A549 (cell line): ENCODE measurements around the gene SH3BP5L. TPM values are rescaled to one million over a fixed set of nuclear protein-coding genes. Genes with fewer than 3 reads are reported as not detected.
A peak's percentile ranks its signal among the peaks of the same experiment; 100 is the strongest.

ENCODE experiments used
- ATAC-seq, 2 experiments: fragments of 200-7000 bp in 1 of 2; fragments of >200 bp in 1 of 2; cut with Nextera tagmentation in 1 of 2; cut with Tn5 transposase in 1 of 2; 3 replicates each; pipeline versions ENCODE4 v1.8.0 to v1.9.1; 2018 to 2020; ENCODE audit warnings: mild to moderate bottlenecking in 1 of 2, moderate library complexity in 1 of 2
- CTCF ChIA-PET: fragments of 300-600 bp; sonication (Branson Sonifier 250); formaldehyde crosslinking; extraction: SDS; loops from one replicate; lab custom pipeline; 2021; ENCODE audit warnings: antibody characterized with exemption, inconsistent platforms; lab: Yijun Ruan, JAX
- POLR2A ChIA-PET: fragments of 350-600 bp; formaldehyde crosslinking; extraction: SDS; loops from one replicate; lab custom pipeline; 2021; ENCODE audit warnings: antibody characterized with exemption, inconsistent platforms; lab: Yijun Ruan, JAX
- DNase-seq, 2 experiments: peaks; one replicate each; pipeline versions ENCODE4 v3.0.0 to v3.0.0-alpha.2; 2011 to 2016; ENCODE audit warnings: low read depth in 1 of 2, low spot score in 1 of 2
- FAIRE-seq: peaks from 2 replicates; lab custom pipeline; 2011; peaks lifted over from hg19 to GRCh38; lab: Jason Lieb, UNC
- H3K27ac ChIP-seq, 2 experiments: fragments of >200 bp; sonication (Bioruptor Twin); formaldehyde crosslinking; 3 replicates each; pipeline ENCODE4 v1.5.1; 2016 to 2017
- H3K4me1 ChIP-seq: fragments of >200 bp; sonication (Bioruptor Twin); formaldehyde crosslinking; 3 replicates; pipeline ENCODE4 v1.6.1; 2016
- H3K4me2 ChIP-seq: fragments of >200 bp; sonication (Bioruptor Twin); formaldehyde crosslinking; 3 replicates; pipeline ENCODE4 v1.6.1; 2016
- H3K4me3 ChIP-seq: fragments of >200 bp; sonication (Bioruptor Twin); formaldehyde crosslinking; 3 replicates; pipeline ENCODE4 v1.5.1; 2016
- H3K9me3 ChIP-seq: fragments of >200 bp; sonication (Bioruptor Twin); formaldehyde crosslinking; 3 replicates; pipeline ENCODE4 v1.6.1; 2016
- BCL3 ChIP-seq: fragments of >200 bp; sonication (Bioruptor Twin); formaldehyde crosslinking; IDR thresholded peaks from 3 replicates; pipeline ENCODE4 v1.6.1; 2016
- CBX2 ChIP-seq: fragments of 200-600 bp; sonication (generic); IDR thresholded peaks from 2 replicates; pipeline ENCODE4 v1.6.1; 2016; ENCODE audit warnings: low read depth, mild to moderate bottlenecking, borderline replicate concordance
- CHD4 ChIP-seq: fragments of 200-600 bp; sonication (generic); IDR thresholded peaks from 2 replicates; pipeline ENCODE4 v1.6.1; 2016; ENCODE audit warnings: antibody characterized with exemption, mild to moderate bottlenecking, borderline replicate concordance
- EHF ChIP-seq: fragments of 250-450 bp; sonication (Bioruptor Pico); IDR thresholded peaks from 2 replicates; pipeline ENCODE4 v1.5.0; 2020; ENCODE audit warnings: mild to moderate bottlenecking
- EHMT2 ChIP-seq: fragments of 200-600 bp; sonication (generic); IDR thresholded peaks from 2 replicates; pipeline ENCODE4 v1.6.1; 2016; ENCODE audit warnings: antibody characterized with exemption, low read depth, mild to moderate bottlenecking, moderate library complexity
- EP300 ChIP-seq, 2 experiments: fragments of >200 bp; sonication (Bioruptor Twin); formaldehyde crosslinking; IDR thresholded peaks; 2 replicates in 1 of 2; 3 replicates in 1 of 2; pipeline ENCODE4 v1.6.1; 2016 to 2017
- ESRRA ChIP-seq: fragments of 150-350 bp; IDR thresholded peaks from 2 replicates; pipeline ENCODE4 v1.6.1; 2014; ENCODE audit warnings: mild to moderate bottlenecking, low read length, borderline replicate concordance
- HDAC2 ChIP-seq: fragments of 200-600 bp; sonication (generic); IDR thresholded peaks from 2 replicates; pipeline ENCODE4 v1.6.1; 2016
- HOXA7 ChIP-seq: fragments of 250-450 bp; sonication (Bioruptor Pico); IDR thresholded peaks from 2 replicates; pipeline ENCODE4 v1.5.0; 2020; ENCODE audit warnings: mild to moderate bottlenecking, moderate library complexity
- HOXB5 ChIP-seq: fragments of 250-450 bp; sonication (Bioruptor Pico); IDR thresholded peaks from 2 replicates; pipeline ENCODE4 v1.5.0; 2020; ENCODE audit warnings: mild to moderate bottlenecking, moderate library complexity
- KDM1A ChIP-seq: fragments of 200-600 bp; sonication (generic); IDR thresholded peaks from 2 replicates; pipeline ENCODE4 v1.6.1; 2016; ENCODE audit warnings: low read depth, mild to moderate bottlenecking
- KDM5A ChIP-seq: fragments of 200-600 bp; sonication (generic); IDR thresholded peaks from 2 replicates; pipeline ENCODE4 v1.6.1; 2016; ENCODE audit warnings: antibody characterized with exemption, mild to moderate bottlenecking
- MAFK ChIP-seq: fragments of 450-650 bp; IDR thresholded peaks from 2 replicates; pipeline ENCODE4 v1.6.1; 2014; ENCODE audit not compliant: partially characterized antibody
- MAZ ChIP-seq: fragments of 150-350 bp; IDR thresholded peaks from 2 replicates; pipeline ENCODE4 v1.6.1; 2014; ENCODE audit warnings: antibody characterized with exemption, low read depth, low read length, borderline replicate concordance
- MYC ChIP-seq: IDR thresholded peaks from 2 replicates; pipeline ENCODE4 v1.6.1; 2012; ENCODE audit warnings: mild to moderate bottlenecking, inconsistent platforms, low read length, improper control_type of control experiment, borderline replicate concordance
- NFE2L2 ChIP-seq: fragments of 150-350 bp; conservative IDR thresholded peaks from 2 replicates; pipeline ENCODE4 v1.6.1; 2014; ENCODE audit warnings: low read length
- POLR2AphosphoS2 ChIP-seq: conservative IDR thresholded peaks from 2 replicates; pipeline ENCODE4 v1.6.1; 2012; ENCODE audit warnings: low read length, improper control_type of control experiment, inconsistent platforms
- RCOR1 ChIP-seq: fragments of 150-350 bp; IDR thresholded peaks from 2 replicates; pipeline ENCODE4 v1.6.1; 2014; ENCODE audit warnings: antibody characterized with exemption, low read length, low read depth
- REST ChIP-seq: fragments of 200-600 bp; sonication (generic); IDR thresholded peaks from 2 replicates; pipeline ENCODE4 v1.6.1; 2016; ENCODE audit warnings: antibody characterized with exemption, mild to moderate bottlenecking, moderate library complexity
- SMC3 ChIP-seq: fragments of >200 bp; sonication (Bioruptor Twin); formaldehyde crosslinking; IDR thresholded peaks from 3 replicates; pipeline ENCODE4 v1.6.1; 2018; ENCODE audit warnings: inconsistent platforms
- SREBF2 ChIP-seq: fragments of 450-650 bp; IDR thresholded peaks from 2 replicates; pipeline ENCODE4 v1.6.1; 2014; ENCODE audit warnings: mild to moderate bottlenecking, moderate library complexity
- ZFP36 ChIP-seq: fragments of 450-650 bp; IDR thresholded peaks from 2 replicates; pipeline ENCODE4 v1.6.1; 2014; ENCODE audit warnings: borderline replicate concordance; ENCODE audit not compliant: partially characterized antibody
- ZNF302 ChIP-seq: fragments of 250-450 bp; sonication (Bioruptor Pico); IDR thresholded peaks from 2 replicates; pipeline ENCODE4 v1.9.0; 2021; ENCODE audit warnings: inconsistent platforms, mild to moderate bottlenecking, moderate library complexity
- ZSCAN20 ChIP-seq: fragments of 250-450 bp; sonication (Bioruptor Pico); IDR thresholded peaks from 2 replicates; pipeline ENCODE4 v1.8.0; 2022; ENCODE audit warnings: mild to moderate bottlenecking, moderate library complexity
- WGBS: methylation state at CpG from one replicate; pipeline ENCODE4 v1.1.6; 2017; ENCODE audit errors: missing lambda C conversion rate; 5-methylcytosine and 5-hydroxymethylcytosine counted together
- polyA plus RNA-seq, 4 experiments: library from polyadenylated mRNA; depleted of rRNA in 3 of 4; stranded (reverse); fragments of >200 nt; fragmentation: RNase III in 1 of 4; extraction: RNeasy Plus Mini Kit Qiagen cat#74134 plus additional on column Dnase treatment in 1 of 4; gene quantifications; 2 replicates in 3 of 4; 3 replicates in 1 of 4; pipeline ENCODE4 v1.2.3, GENCODE V29; 2011 to 2017
- TF ChIP-seq, protein P1 (sequence below): IDR thresholded peaks from 2 replicates; pipeline ENCODE4 v1.6.1; 2012; ENCODE audit warnings: low read depth, borderline replicate concordance
- TF ChIP-seq, protein P2 (sequence below): fragments of 150-350 bp; IDR thresholded peaks from 2 replicates; pipeline ENCODE4 v1.6.1; 2014; ENCODE audit warnings: low read depth, mild to moderate bottlenecking, low read length
- TF ChIP-seq, protein P3 (sequence below): fragments of >200 bp; sonication (Bioruptor Twin); formaldehyde crosslinking; IDR thresholded peaks from 2 replicates; pipeline ENCODE4 v1.6.1; 2016
- TF ChIP-seq, protein P4 (sequence below): fragments of 250-450 bp; sonication (Bioruptor Pico); IDR thresholded peaks from 2 replicates; pipeline ENCODE4 v1.5.0; 2020; ENCODE audit warnings: low read depth, mild to moderate bottlenecking, moderate library complexity

The SH3BP5L gene
- polyA plus RNA-seq, 2 of the 4 experiments (the other 2 are of a cell fraction): 10.9 to 15.8 TPM

DNA sequence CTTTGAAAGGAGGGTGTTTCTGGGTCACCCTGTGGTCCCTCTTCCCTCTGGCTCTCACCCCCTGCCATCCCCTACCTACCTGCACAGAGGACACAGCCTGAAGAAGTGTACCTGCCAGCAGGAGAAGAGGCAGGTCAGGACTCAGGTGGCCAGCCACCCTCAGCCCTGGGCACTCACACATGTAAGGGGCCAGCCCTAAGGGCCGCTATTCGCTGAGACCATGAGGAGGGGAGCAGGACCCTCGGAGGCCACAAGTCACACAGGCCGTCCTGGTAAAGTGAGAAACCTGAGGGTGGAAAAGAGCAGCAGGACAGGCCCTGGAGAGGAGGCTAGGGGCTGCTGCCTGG, 32.0 kb upstream of the SH3BP5L start:
- peak overlapping the region; percentile 99 for H3K4me2 ChIP-seq
- DNase-seq (no peak), ATAC-seq (peak in 1 of 2 experiments; percentile 6; a peak in 3 of 6 replicates), FAIRE-seq (no peak)
- CTCF ChIA-PET: interaction anchor here (0.7 to 3.4 kb wide), 12 partner anchors 8 to 68 kb away, joined by 3 to 46 read pairs (median 8); partner anchors contain the start of genes SH3BP5L and ZNF672
- TF ChIP-seq SREBF2: no peak
- no peak for TF ChIP-seq KDM1A
- no peak for TF ChIP-seq ZFP36
- no peak for TF ChIP-seq HDAC2
- TF ChIP-seq CBX2: no peak
- TF ChIP-seq POLR2AphosphoS2: no peak
- TF ChIP-seq EP300 (IDR thresholded peaks at IDR 0.05): no peak
- no peak for TF ChIP-seq CHD4
- TF ChIP-seq KDM5A: no peak
- TF ChIP-seq, protein P1, sequence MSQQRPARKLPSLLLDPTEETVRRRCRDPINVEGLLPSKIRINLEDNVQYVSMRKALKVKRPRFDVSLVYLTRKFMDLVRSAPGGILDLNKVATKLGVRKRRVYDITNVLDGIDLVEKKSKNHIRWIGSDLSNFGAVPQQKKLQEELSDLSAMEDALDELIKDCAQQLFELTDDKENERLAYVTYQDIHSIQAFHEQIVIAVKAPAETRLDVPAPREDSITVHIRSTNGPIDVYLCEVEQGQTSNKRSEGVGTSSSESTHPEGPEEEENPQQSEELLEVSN: no peak
- TF ChIP-seq BCL3: no peak
- TF ChIP-seq EHF (CRISPR knock-in tag): no peak
- TF ChIP-seq MAZ: no peak
- TF ChIP-seq RCOR1: no peak
- TF ChIP-seq, protein P2, sequence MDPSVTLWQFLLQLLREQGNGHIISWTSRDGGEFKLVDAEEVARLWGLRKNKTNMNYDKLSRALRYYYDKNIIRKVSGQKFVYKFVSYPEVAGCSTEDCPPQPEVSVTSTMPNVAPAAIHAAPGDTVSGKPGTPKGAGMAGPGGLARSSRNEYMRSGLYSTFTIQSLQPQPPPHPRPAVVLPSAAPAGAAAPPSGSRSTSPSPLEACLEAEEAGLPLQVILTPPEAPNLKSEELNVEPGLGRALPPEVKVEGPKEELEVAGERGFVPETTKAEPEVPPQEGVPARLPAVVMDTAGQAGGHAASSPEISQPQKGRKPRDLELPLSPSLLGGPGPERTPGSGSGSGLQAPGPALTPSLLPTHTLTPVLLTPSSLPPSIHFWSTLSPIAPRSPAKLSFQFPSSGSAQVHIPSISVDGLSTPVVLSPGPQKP: no peak
- no peak for TF ChIP-seq ZNF302 (CRISPR knock-in tag)
- no peak for TF ChIP-seq NFE2L2
- TF ChIP-seq ZSCAN20: no peak
- no peak for TF ChIP-seq MYC
- no peak for TF ChIP-seq HOXB5
- H3K9me3 ChIP-seq: no peaks in the 10 kb centered on the region
- H3K4me3 ChIP-seq: peak overlapping the region; percentile 77
- POLR2A ChIA-PET: interaction anchor here (1.5 to 3.0 kb wide), 4 partner anchors 15 to 32 kb away, joined by 4 to 53 read pairs (median 22); partner anchors contain the start of genes SH3BP5L and ZNF672
- peak overlapping the region; percentile 96 to 99 for H3K27ac ChIP-seq
- peaks cover 20% of the 10 kb centered on the region; the same call in 2 of the 3 replicates for H3K4me1 ChIP-seq
- WGBS: 25% methylated on average over 4 of the region's 4 CpGs

DNA sequence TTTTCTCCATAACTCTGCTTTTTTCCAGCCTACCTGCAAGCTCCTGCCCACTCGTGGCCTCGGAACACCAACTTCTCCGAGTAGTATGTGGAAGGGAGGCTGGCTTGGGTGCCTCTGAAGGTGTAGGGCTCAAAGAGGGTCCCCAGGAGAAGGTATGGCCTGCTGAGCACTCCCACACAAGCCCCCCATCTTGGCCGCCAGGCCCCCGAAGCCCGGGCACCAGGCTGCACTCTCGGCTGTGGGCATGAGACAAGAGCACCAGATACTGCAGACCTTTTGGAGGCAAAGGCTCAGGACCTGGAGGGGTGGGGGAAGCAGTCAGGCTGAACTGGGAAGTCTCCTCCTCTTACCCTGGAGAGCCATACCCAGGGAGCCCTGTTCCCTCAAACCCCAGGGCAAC, 31.5 kb upstream of the SH3BP5L start:
- ChIA-PET POLR2A (no interaction called here), CTCF (interaction anchor here (3.9 kb wide), 1 partner anchor 15 kb away, joined by 16 read pairs; no protein-coding TSS in a partner anchor)
- peaks cover 15% of the 10 kb centered on the region; the same call in 2 of the 3 replicates for H3K4me1 ChIP-seq
- no peak for ATAC-seq
- WGBS: 89% methylated on average over 3 of the region's 7 CpGs
- peak overlapping the region; percentile 96 to 99 for H3K27ac ChIP-seq
- TF ChIP-seq CBX2: no peak
- no peak for TF ChIP-seq EP300 (IDR thresholded peaks at IDR 0.05)
- TF ChIP-seq SMC3: no peak
- TF ChIP-seq EHF (CRISPR knock-in tag): no peak
- no peak for TF ChIP-seq EHMT2
- no peak for TF ChIP-seq MAFK
- TF ChIP-seq, protein P3, sequence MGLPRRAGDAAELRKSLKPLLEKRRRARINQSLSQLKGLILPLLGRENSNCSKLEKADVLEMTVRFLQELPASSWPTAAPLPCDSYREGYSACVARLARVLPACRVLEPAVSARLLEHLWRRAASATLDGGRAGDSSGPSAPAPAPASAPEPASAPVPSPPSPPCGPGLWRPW: no peak
- no peak for TF ChIP-seq REST
- no peak for TF ChIP-seq KDM5A
- no peak for TF ChIP-seq ESRRA
- TF ChIP-seq, protein P4, sequence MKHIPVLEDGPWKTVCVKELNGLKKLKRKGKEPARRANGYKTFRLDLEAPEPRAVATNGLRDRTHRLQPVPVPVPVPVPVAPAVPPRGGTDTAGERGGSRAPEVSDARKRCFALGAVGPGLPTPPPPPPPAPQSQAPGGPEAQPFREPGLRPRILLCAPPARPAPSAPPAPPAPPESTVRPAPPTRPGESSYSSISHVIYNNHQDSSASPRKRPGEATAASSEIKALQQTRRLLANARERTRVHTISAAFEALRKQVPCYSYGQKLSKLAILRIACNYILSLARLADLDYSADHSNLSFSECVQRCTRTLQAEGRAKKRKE (CRISPR knock-in tag): no peak
- TF ChIP-seq BCL3: no peak
- TF ChIP-seq HOXA7 (CRISPR knock-in tag): no peak
- no peaks in the 10 kb centered on the region for H3K9me3 ChIP-seq
- peak overlapping the region; percentile 99 for H3K4me2 ChIP-seq
- FAIRE-seq: no peak
- no peak for DNase-seq
- H3K4me3 ChIP-seq: peak overlapping the region; percentile 77
